ENCODE measurements around the gene SPTBN4. TPM values are rescaled to one million over a fixed set of nuclear protein-coding genes. Genes with fewer than 3 reads are reported as not detected.

SPTBN4 gene
- total RNA-seq, 1 experiment from 2014 or later = 0.48 TPM

- Histone ChIP-seq H3K27ac (no peak overlapping the region; the same call in 1 of the 2 replicates), H3K4me2 (no peak overlapping the region)
Observed at GRCh38 chr19:40422748-40423566, 43.8 kb upstream of the SPTBN4 start.

GRCh38 chr19:40423938-40424337 lies 42.9 kb upstream of the SPTBN4 start:
- Histone ChIP-seq H3K27ac (no peak overlapping the region), H3K36me3 (ENCODE audit: low read depth) (no peaks in the 10 kb centered on the region), H3K79me2 (ENCODE audit: low read depth) (peaks cover 28% of the 10 kb centered on the region), H3K9me2 (ENCODE audit: insufficient read depth) (no peaks in the 10 kb centered on the region), H3K4me1 (replicated peaks; ENCODE audit: insufficient read depth) (peaks cover 12% of the 10 kb centered on the region), H3K4me2 (peak overlapping the region; percentile 98), H3K9me3 (ENCODE audit: insufficient read depth, low read depth) (no peaks in the 10 kb centered on the region), H3K27me3 (ENCODE audit: insufficient read depth, low read depth) (no peaks in the 10 kb centered on the region), H4K20me1 (ENCODE audit: insufficient read depth) (no peaks in the 10 kb centered on the region), H2AFZ (no peak overlapping the region), H3K4me3 (no peak overlapping the region; the same call in 1 of the 2 replicates), H3F3A (ENCODE audit: insufficient read depth, low read depth) (peaks cover 5% of the 10 kb centered on the region; the same call in 1 of the 2 replicates)
- DNase-seq = no peak
- no TSS peak for BruUV-seq (replicated peaks)
- CTCF ChIA-PET = no interaction called here
- TF ChIP-seq CTCF (conservative IDR thresholded peaks at IDR 0.05) (no peak), EZH2 (IDR thresholded peaks at IDR 0.05; ENCODE audit: low read depth) (no peak)
- POLR2A ChIA-PET (ENCODE audit: unreplicated experiment) = no interaction called here
- intact Hi-C loops (cut with micrococcal nuclease; ENCODE audit: unreplicated experiment) = loop anchor here (10.0 kb wide), 1 partner anchor 101 kb away; no protein-coding TSS in a partner anchor

More at GRCh38 chr19:40422748-40423566, 43.8 kb upstream of the SPTBN4 start:
- Histone ChIP-seq H3K27me3 (ENCODE audit: insufficient read depth, low read depth) (no peaks in the 10 kb centered on the region), H3K4me1 (replicated peaks; ENCODE audit: insufficient read depth) (peaks cover 12% of the 10 kb centered on the region), H3K9me2 (ENCODE audit: insufficient read depth) (no peaks in the 10 kb centered on the region), H3K9me3 (ENCODE audit: insufficient read depth, low read depth) (no peaks in the 10 kb centered on the region), H3F3A (ENCODE audit: insufficient read depth, low read depth) (peaks cover 5% of the 10 kb centered on the region; the same call in 1 of the 2 replicates), H3K36me3 (ENCODE audit: low read depth) (no peaks in the 10 kb centered on the region), H4K20me1 (ENCODE audit: insufficient read depth) (no peaks in the 10 kb centered on the region), H2AFZ (no peak overlapping the region), H3K4me3 (no peak overlapping the region), H3K79me2 (ENCODE audit: low read depth) (peaks cover 28% of the 10 kb centered on the region)
- POLR2A ChIA-PET (ENCODE audit: unreplicated experiment) = interaction anchor here (0.7 kb wide), 1 partner anchor 28 kb away, joined by 6 read pairs; no protein-coding TSS in a partner anchor
- intact Hi-C loops (cut with micrococcal nuclease; ENCODE audit: unreplicated experiment) = loop anchor here (10.0 kb wide), 1 partner anchor 102 kb away; no protein-coding TSS in a partner anchor
- TF ChIP-seq EZH2 (IDR thresholded peaks at IDR 0.05; ENCODE audit: low read depth) = no peak
- TF ChIP-seq CTCF (conservative IDR thresholded peaks at IDR 0.05) = no peak
- DNase-seq = no peak
- CTCF ChIA-PET = interaction anchor here (0.6 kb wide), 1 partner anchor 26 kb away, joined by 3 read pairs; no protein-coding TSS in a partner anchor
- BruUV-seq (replicated peaks) = no TSS peak

GRCh38 chr19:40424637-40425449 lies 42.0 kb upstream of the SPTBN4 start:
- H3K4me2 ChIP-seq = peak overlapping the region; percentile 98
- H3F3A ChIP-seq (ENCODE audit: insufficient read depth, low read depth) = peaks cover 5% of the 10 kb centered on the region; the same call in 1 of the 2 replicates
- no peaks in the 10 kb centered on the region for H3K9me3 ChIP-seq (ENCODE audit: insufficient read depth, low read depth)
- peak overlapping the region; percentile 81 for H2AFZ ChIP-seq
- POLR2A ChIA-PET (ENCODE audit: unreplicated experiment) = no interaction called here
- DNase-seq = no peak
- no peaks in the 10 kb centered on the region for H3K27me3 ChIP-seq (ENCODE audit: insufficient read depth, low read depth)
- intact Hi-C loops (cut with micrococcal nuclease; ENCODE audit: unreplicated experiment) = loop anchor here (1.0 to 10.0 kb wide), 4 partner anchors 18 to 292 kb away; partner anchors contain the start of genes COQ8B and ITPKC
- H3K36me3 ChIP-seq (ENCODE audit: low read depth) = no peaks in the 10 kb centered on the region
- no peaks in the 10 kb centered on the region for H3K9me2 ChIP-seq (ENCODE audit: insufficient read depth)
- BruUV-seq (replicated peaks) = TSS peak; percentile 66
- peak overlapping the region; percentile 92 for H3K27ac ChIP-seq
- TF ChIP-seq CTCF (conservative IDR thresholded peaks at IDR 0.05) = no peak
- no peak for TF ChIP-seq EZH2 (IDR thresholded peaks at IDR 0.05; ENCODE audit: low read depth)
- H3K4me1 ChIP-seq (replicated peaks; ENCODE audit: insufficient read depth) = peaks cover 12% of the 10 kb centered on the region
- CTCF ChIA-PET = no interaction called here
- no peaks in the 10 kb centered on the region for H4K20me1 ChIP-seq (ENCODE audit: insufficient read depth)
- peak overlapping the region; percentile 87 for H3K4me3 ChIP-seq
- peaks cover 28% of the 10 kb centered on the region for H3K79me2 ChIP-seq (ENCODE audit: low read depth)

All from PC-9 (cell line).